B cell (primary cell): Measurements from ENCODE around the gene CHST11. TPM values are rescaled to one million over a fixed set of nuclear protein-coding genes. Genes with fewer than 3 reads are reported as not detected.

Experiments used
- ATAC-seq: fragments of 200-7000 bp; cut with Tn5 transposase; one replicate; pipeline ENCODE4 v1.10.0; 2021; ENCODE audit warnings: low read depth, mild to moderate bottlenecking, moderate number of reproducible peaks, moderate library complexity
- CTCF ChIA-PET: fragments of 350-600 bp; sonication (Branson Sonifier 250); formaldehyde crosslinking; loops from one replicate; lab custom pipeline; 2021; ENCODE audit warnings: antibody characterized with exemption, inconsistent platforms; lab: Charles Lee
- POLR2A ChIA-PET: fragments of 350-600 bp; sonication (Branson Sonifier 250); formaldehyde crosslinking; loops from one replicate; lab custom pipeline; 2021; ENCODE audit warnings: antibody characterized with exemption; lab: Charles Lee
- DNase-seq: peaks from one replicate; pipeline ENCODE4 v3.0.0; 2013
- H2AFZ ChIP-seq: 2 replicates; pipeline ENCODE4 v1.6.1; 2012; ENCODE audit warnings: mild to moderate bottlenecking, low read depth, low read length; ENCODE audit not compliant: insufficient read depth, poor library complexity, severe bottlenecking
- H3K27ac ChIP-seq, 2 donors: 1 replicate in 1 of 2; 2 replicates in 1 of 2; pipeline ENCODE4 v1.5.1; 2012 to 2013; ENCODE audit warnings: low read length in 2 of 2, mild to moderate bottlenecking in 2 of 2, moderate library complexity in 1 of 2
- H3K27me3 ChIP-seq, 4 experiments: fragments of 200-600 bp in 1 of 4; sonication (generic) in 1 of 4; replicated peaks in 1 of 4; 1 replicate in 2 of 4; 2 replicates in 2 of 4; pipeline versions ENCODE4 v1.6.1 to v1.7.0; 2013 to 2016; ENCODE audit warnings: low read length in 3 of 4, mild to moderate bottlenecking in 2 of 4, mixed read lengths in 1 of 4, moderate library complexity in 1 of 4; ENCODE audit not compliant: insufficient read depth in 4 of 4, control insufficient read depth in 3 of 4; ENCODE audit errors: control extremely low read depth in 1 of 4
- H3K36me3 ChIP-seq, 2 experiments: replicated peaks in 1 of 2; 1 replicate in 1 of 2; 2 replicates in 1 of 2; pipeline versions ENCODE4 v1.6.1 to v1.7.1; 2013; ENCODE audit warnings: low read length in 1 of 2; ENCODE audit not compliant: insufficient read depth in 2 of 2, control insufficient read depth in 1 of 2; ENCODE audit errors: control extremely low read depth in 1 of 2, extremely low read depth in 1 of 2
- H3K4me1 ChIP-seq, 2 donors: fragments of 200-600 bp in 1 of 2; sonication (generic) in 1 of 2; 1 replicate in 1 of 2; 2 replicates in 1 of 2; pipeline versions ENCODE4 v1.5.1 to v1.6.1; 2013 to 2017; ENCODE audit warnings: low read length in 2 of 2; ENCODE audit not compliant: control insufficient read depth in 2 of 2, insufficient read depth in 2 of 2
- H3K4me2 ChIP-seq: replicated peaks from 2 replicates; pipeline ENCODE3; 2012; ENCODE audit warnings: mild to moderate bottlenecking, low read depth, low read length; ENCODE audit not compliant: poor library complexity, severe bottlenecking
- H3K4me3 ChIP-seq, 5 experiments: fragments of 200-600 bp in 1 of 5; sonication (generic) in 1 of 5; 1 replicate in 3 of 5; 2 replicates in 2 of 5; pipeline versions ENCODE4 v1.5.1 to v1.7.0; 2011 to 2016; ENCODE audit warnings: low read length in 4 of 5, mild to moderate bottlenecking in 4 of 5, low read depth in 2 of 5, control low read depth in 1 of 5, moderate library complexity in 1 of 5; ENCODE audit not compliant: insufficient read depth in 1 of 5; ENCODE audit errors: control extremely low read depth in 1 of 5, extremely low read depth in 1 of 5
- H3K79me2 ChIP-seq: fragments of 200-600 bp; sonication (generic); one replicate; pipeline ENCODE4 v1.6.0; 2016; ENCODE audit warnings: low read length; ENCODE audit not compliant: control insufficient read depth, insufficient read depth
- H3K9ac ChIP-seq: fragments of 200-600 bp; sonication (generic); 2 replicates; pipeline ENCODE4 v1.6.1; 2017; ENCODE audit warnings: mild to moderate bottlenecking, low read length, moderate library complexity
- H3K9me3 ChIP-seq, 3 donors: one replicate each; pipeline versions ENCODE4 v1.6.1 to v1.7.1; 2013; ENCODE audit warnings: low read length in 2 of 3; ENCODE audit not compliant: control insufficient read depth in 2 of 3, insufficient read depth in 1 of 3; ENCODE audit errors: control extremely low read depth in 1 of 3
- H4K20me1 ChIP-seq: 2 replicates; pipeline ENCODE4 v1.6.0; 2012; ENCODE audit warnings: mild to moderate bottlenecking, low read length; ENCODE audit not compliant: insufficient read depth, control insufficient read depth, poor library complexity, severe bottlenecking
- H3K27ac Mint-ChIP-seq: one replicate; pipeline ENCODE4 v1.8.0; 2021; ENCODE audit warnings: mixed read lengths
- H3K27me3 Mint-ChIP-seq: one replicate; pipeline ENCODE4 v1.8.0; 2021; ENCODE audit warnings: mixed read lengths
- H3K4me1 Mint-ChIP-seq: one replicate; pipeline ENCODE4 v1.8.0; 2021; ENCODE audit warnings: mixed read lengths
- H3K4me3 Mint-ChIP-seq: one replicate; pipeline ENCODE4 v1.8.0; 2021; ENCODE audit warnings: mixed read lengths
- H3K9me3 Mint-ChIP-seq: one replicate; pipeline ENCODE4 v1.8.0; 2022; ENCODE audit warnings: mixed read lengths; ENCODE audit not compliant: insufficient read depth
- EZH2 ChIP-seq: IDR thresholded peaks from 2 replicates; pipeline ENCODE4 v1.6.1; 2012; ENCODE audit warnings: borderline replicate concordance, low read depth, mild to moderate bottlenecking, moderate library complexity, low read length; ENCODE audit not compliant: insufficient read depth, poor library complexity, severe bottlenecking
- WGBS: methylation state at CpG from one replicate; pipeline ENCODE4 v1.1.5; 2013; ENCODE audit warnings: missing lambda C conversion rate; ENCODE audit not compliant: insufficient coverage; 5-methylcytosine and 5-hydroxymethylcytosine counted together
- intact Hi-C: fragments of 100-400 bp; cut with micrococcal nuclease; formaldehyde crosslinking; loops from one replicate; pipeline ENCODE4 v1.10.0; 2022
- polyA plus RNA-seq: library from polyadenylated mRNA; depleted of rRNA; stranded (reverse); fragments of >200 nt; gene quantifications from 2 replicates; pipeline ENCODE4 v1.2.3, GENCODE V29; 2012
- total RNA-seq, 2 donors: library from RNA; stranded (reverse); fragments of 120-200 nt in 1 of 2; gene quantifications; 1 replicate in 1 of 2; 2 replicates in 1 of 2; pipeline versions ENCODE4 v1.2.3 to v1.2.4, GENCODE V29; 2013 to 2022
- TF ChIP-seq, protein P1 (sequence below): fragments of 200-600 bp; IDR thresholded peaks from one replicate; pipeline ENCODE4 v1.8.0; 2022; ENCODE audit warnings: antibody characterized with exemption, mild to moderate bottlenecking

CHST11 gene
- total and polyA plus RNA-seq, 2 donors (not counting 1 experiment from before 2014, with no cell fraction given) = 46.3 to 152 TPM

- DNase-seq (no peak), ATAC-seq (no peak)
- WGBS = 95% methylated on average over 6 of the region's 6 CpGs
- no peaks in the 10 kb centered on the region for H3K27me3 ChIP-seq
- no peak overlapping the region for H2AFZ ChIP-seq
- peaks cover 0 to 3% (median 0%) of the 10 kb centered on the region in 3 donors for H3K9me3 ChIP-seq
- peak overlapping the region; percentile 71 for H3K27ac Mint-ChIP-seq
- H3K27ac ChIP-seq = peak overlapping the region in 1 of 2 donors; percentile 48
- TF ChIP-seq, protein P1, sequence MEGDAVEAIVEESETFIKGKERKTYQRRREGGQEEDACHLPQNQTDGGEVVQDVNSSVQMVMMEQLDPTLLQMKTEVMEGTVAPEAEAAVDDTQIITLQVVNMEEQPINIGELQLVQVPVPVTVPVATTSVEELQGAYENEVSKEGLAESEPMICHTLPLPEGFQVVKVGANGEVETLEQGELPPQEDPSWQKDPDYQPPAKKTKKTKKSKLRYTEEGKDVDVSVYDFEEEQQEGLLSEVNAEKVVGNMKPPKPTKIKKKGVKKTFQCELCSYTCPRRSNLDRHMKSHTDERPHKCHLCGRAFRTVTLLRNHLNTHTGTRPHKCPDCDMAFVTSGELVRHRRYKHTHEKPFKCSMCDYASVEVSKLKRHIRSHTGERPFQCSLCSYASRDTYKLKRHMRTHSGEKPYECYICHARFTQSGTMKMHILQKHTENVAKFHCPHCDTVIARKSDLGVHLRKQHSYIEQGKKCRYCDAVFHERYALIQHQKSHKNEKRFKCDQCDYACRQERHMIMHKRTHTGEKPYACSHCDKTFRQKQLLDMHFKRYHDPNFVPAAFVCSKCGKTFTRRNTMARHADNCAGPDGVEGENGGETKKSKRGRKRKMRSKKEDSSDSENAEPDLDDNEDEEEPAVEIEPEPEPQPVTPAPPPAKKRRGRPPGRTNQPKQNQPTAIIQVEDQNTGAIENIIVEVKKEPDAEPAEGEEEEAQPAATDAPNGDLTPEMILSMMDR = no peak
- TF ChIP-seq EZH2 = no peak
- peaks cover 73% of the 10 kb centered on the region for H3K4me1 Mint-ChIP-seq
- no peaks in the 10 kb centered on the region for H3K9me3 Mint-ChIP-seq
- H3K4me3 Mint-ChIP-seq = peak overlapping the region; percentile 61
- ChIA-PET POLR2A (interaction anchor here (0.6 to 0.9 kb wide), 3 partner anchors 21 to 255 kb away, joined by 3 to 10 read pairs (median 5); no protein-coding TSS in a partner anchor), CTCF (interaction anchor here (0.5 to 2.4 kb wide), 3 partner anchors 45 to 289 kb away, joined by 3 to 18 read pairs (median 3); no protein-coding TSS in a partner anchor)
- no peak overlapping the region for H3K9ac ChIP-seq
- H4K20me1 ChIP-seq = peaks cover 57% of the 10 kb centered on the region
- intact Hi-C loops = loop anchor here (1.0 to 2.0 kb wide), 3 partner anchors 22 to 88 kb away; no protein-coding TSS in a partner anchor
- peak overlapping the region; percentile 53 for H3K4me2 ChIP-seq
- H3K36me3 ChIP-seq = no peaks in the 10 kb centered on the region
- H3K4me1 ChIP-seq = peaks cover 39 to 57% of the 10 kb centered on the region in 2 donors
- H3K4me3 ChIP-seq = no peak overlapping the region
- H3K79me2 ChIP-seq = peaks cover 91% of the 10 kb centered on the region
- H3K27me3 Mint-ChIP-seq = no peaks in the 10 kb centered on the region
Observed at GRCh38 chr12:104670439-104671408, 214.0 kb downstream of the CHST11 start.
